ENCODE results near the gene KPNB1.

The KPNB1 gene

DNA sequence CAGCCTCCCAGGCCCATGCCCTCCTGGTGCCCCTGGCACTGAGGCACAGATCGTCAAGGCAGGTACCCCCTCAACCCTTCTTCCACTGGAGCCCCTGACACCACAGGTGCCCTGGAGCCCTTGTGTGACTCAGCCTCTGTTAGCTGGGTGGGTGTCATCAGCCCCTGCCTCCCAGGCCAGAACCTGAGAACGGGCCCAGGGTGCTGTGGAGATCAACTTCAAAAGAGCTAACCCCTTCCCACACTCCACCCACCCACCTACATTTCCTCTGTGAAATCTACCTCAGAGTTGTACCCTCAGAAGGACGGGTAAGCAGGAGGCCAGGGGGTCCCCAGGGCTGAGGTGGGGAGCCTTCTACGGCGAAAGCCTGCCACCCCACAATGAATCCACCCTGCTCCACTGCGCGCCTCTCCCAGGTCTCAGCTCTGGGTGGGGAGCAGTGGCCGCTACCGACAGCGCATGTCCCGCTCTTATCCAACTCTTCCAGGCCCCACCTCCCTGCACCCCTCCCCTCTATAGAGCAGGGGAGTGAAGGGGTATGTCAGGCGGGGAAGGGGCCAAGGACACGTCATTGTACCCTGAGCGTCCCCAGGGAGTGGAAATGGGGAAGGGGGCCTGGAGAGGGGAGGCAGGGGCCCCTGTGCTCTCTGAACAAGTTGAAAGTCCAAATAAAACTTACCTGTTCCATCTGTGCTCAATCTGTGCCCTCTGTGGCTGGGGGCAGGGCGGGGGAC, 61.8 kb downstream of the KPNB1 start:
- DNase-seq (ENCODE audit: low read depth), result no peak

DNA sequence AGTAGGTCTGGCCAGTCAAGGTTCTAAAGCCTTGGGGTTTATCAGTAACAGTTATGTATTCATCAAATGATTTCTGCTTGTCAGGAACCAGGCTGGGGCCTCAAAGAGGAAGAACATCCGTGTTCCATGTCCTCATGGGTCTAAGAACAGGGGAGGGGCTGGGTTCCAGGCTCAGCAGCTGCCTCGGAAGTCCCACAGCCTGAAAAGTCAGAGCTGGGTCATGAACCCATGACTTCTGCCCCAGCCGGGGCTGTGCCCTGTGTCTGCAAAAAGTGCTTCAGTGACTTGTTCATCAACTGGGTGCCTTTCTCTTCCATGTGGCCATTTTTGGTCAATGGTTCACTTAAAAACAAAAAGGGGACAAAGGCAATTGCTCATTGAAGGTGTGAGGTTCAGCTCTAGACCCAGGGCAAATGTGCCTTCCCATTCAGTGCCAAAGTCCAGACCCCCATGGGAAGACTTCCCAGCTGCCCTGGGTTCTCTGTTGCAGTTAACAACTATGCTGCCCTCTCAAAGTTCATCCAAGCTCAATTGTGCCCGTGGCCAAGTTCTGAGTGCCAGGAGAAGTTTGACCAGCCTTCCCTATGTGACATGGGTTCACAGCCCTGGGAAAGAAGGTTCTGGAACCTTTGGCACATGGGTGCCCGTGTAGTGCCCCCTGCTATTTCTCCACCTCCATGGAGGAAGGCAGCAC, 62.8 kb downstream of the KPNB1 start:
- no peak for DNase-seq (ENCODE audit: low read depth)

DNA sequence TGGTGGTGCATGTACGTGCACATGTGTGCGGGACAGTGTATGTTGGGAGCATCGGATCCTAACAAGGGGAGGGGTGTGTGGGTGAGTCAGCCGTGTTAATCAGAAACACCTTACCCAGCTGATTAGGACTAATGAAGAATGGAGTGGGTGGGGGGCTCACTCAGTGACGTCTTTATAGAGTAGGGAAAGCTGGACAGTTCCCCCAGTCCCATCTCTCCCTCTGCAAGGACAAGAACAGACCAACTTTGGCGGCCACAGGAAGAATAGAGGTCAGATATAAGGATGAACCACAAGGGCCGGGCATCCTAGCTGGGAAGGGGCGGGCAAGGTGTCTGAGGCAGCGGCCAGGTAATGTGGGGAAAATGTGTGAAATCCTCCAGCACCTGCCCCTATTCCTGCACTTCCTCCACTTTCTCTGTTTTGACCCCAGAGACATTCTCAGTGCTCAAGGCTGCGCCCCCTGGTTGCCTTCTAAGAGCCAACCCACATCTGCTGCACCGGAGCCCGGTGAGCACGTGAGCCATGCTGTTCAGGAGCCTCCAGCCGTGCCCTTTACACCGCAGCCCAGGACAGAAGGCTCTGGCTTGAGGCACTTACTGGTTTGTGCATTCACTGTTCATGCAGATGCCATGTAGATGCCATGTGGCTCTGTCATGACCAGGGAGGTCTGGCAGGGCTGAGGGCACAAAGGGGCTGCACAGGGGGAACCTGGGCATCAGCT, 64.4 kb downstream of the KPNB1 start:
- no peak for DNase-seq (ENCODE audit: low read depth)

- DNase-seq (ENCODE audit: low read depth), result no peak
These were observed 65.2 kb downstream of the KPNB1 start for GRCh38 chr17:47714773-47715396.

DNA sequence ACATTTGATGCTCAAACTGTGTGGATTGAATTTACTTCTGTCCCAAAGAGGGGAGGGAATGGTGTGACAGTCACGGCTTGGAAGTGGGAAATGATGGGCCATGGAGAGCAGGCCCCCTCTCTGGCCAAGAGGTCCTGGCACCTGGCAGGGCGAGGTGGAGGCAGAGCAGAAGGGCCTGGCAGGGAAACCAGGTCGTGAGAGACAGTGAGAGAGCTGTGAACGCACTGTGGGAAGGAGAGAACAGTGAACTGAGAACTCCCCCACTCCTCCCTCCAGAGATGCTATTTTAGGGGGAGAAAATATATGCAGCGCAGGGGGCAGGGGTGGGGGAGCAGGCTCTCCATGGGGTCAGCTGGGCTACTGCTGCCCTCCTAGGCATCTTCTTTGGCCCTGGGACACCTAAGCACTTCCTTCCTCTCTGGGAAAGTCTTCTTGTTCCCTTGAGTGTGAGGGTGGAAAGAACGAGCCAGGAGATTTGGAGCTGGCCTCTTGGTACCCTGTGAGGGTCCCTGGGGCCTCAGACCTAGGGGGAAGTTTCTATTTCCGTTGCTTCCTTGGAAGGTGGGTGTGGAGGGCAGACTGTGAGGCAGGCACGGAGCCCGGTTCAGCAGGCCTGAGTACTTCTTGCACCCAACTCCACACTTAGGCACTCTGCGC, 66.1 kb downstream of the KPNB1 start:
- no peak for DNase-seq (ENCODE audit: low read depth)

DNA sequence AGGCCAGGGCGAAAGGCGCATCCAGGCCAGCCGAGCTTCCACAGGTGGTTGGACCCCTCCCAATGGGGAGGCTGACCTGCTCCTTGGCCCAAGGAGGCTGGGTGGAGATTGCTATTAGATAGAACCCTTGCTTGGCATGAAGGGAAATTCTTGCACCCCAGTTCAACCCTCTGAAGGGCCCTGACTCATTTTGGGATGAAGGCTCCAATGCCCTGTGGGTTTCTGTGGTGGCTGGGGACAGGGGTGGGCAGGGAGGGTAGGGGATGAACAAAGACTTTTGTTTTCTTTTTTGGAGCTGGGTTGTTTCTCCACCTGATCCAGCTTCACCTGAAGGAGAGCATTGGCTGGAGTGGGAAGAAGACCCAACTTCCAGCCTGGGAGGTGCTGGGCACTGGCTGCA, 66.7 kb downstream of the KPNB1 start:
- no peak for DNase-seq (ENCODE audit: low read depth)

GRCh38 chr17:47717261-47717697, 67.6 kb downstream of the KPNB1 start:
- no peak for DNase-seq (ENCODE audit: low read depth)

DNA sequence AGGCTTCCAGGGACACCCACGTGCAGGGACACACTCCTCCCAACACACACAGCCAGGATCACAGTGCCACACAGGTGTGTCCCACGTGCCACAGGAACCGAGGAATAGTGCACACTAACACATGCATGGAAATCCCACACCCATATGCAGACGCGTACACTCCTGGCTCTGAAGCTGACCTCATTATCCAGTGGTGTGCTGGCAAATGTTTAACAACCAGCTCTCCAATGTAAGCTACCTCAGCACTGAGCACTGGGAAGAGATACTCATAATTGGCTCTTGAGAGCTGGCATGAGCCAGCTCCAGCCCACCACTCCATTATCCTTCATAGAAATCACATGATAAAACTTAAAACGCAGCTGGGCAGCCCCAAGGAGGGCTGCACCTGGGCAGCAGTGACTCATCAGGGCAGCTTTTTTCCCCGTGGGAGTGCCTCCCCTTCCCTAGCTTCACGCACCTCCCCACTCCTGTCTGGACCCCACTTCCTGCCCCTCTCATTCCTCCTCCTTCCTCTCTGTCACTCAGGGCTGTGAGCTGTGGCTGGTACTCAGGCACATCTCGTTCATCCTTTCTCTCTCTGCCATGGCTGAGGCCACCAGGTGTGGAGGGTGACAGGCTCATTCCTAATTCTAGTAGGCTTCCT, 68.4 kb downstream of the KPNB1 start:
- DNase-seq (ENCODE audit: low read depth), result no peak

DNA sequence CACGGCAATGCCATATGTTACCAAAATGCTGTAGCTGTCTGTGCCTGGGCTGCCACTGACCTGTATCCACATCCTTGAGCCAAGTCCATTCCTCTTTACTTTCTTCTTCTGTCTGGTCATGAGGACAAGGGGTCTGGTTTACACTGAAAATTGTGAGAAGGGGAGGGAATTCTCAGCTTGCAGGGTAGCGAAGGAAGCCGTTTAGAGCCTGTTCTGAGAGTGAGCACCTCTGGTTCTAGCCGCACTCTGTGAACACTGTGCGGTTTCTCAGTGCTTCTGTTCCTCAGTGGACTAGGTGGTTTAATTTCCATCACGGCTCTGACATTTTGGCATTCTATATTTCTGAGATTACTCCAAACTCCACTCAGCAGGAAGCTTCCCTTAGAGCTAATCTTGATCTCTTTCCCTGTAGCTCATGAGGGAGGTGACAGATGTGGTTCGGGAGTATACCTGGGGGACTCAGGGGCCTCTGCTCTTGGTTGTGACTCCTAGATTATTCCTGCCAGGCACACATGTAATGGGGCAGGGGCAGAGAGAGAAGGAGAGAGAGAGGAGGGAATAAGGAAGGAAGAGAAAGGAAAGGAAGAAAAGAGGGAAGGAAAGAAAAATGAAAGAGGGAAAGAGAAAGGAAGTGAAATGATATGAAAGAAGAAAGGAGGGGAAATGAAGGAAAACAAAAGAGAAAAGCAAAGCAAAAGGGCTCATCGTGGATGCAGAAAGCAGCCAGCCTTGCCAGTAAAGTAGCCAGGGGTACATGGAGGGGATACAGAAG, 69.1 kb downstream of the KPNB1 start:
- no peak for DNase-seq (ENCODE audit: low read depth)

- peak; percentile 61 for DNase-seq (ENCODE audit: low read depth)
These were observed 69.9 kb downstream of the KPNB1 start for GRCh38 chr17:47719411-47720152.

GRCh38 chr17:47720196-47720595, 70.5 kb downstream of the KPNB1 start:
- DNase-seq (ENCODE audit: low read depth), result no peak

DNA sequence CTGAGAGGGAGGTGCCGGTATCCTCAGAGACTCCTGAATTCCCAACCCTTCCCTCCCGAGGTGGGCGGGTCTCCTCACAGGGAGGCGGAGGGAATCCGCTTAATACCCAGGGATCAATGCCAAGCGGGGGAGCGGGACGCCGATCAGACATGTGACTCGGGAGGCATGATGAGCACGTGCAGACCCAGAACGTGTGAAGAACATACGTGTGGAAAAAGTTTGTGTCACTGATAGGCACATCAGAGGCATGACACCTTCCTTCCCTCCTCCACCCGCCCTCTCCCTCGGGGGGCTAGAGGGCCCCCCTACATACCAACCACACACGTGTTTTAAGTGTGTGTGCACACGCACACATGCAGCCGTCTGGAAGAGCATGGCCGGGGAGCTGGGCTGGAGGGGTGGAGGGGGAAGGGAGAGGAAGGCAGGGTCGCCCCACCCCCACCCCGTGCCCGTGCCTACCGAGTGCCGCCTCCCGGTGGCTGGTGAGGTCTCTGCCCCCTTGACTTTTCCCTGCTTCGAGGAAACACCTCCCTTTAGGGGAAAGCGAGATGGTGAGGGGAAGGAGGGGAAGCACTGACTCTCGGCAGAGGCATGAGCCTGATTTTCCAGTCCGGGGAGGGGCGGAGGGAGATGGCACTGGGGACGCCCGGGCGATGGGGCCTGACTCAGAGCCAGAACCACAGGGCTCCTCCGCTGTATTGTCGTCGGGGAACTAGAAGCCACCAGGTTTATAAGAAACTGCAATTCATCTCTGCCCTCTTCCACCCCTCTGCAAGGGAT, 71.2 kb downstream of the KPNB1 start:
- peak; percentile 88 for DNase-seq (ENCODE audit: low read depth)

- no peak for DNase-seq (ENCODE audit: low read depth)
These were observed 72.0 kb downstream of the KPNB1 start for GRCh38 chr17:47721725-47722124.

- no peak for DNase-seq (ENCODE audit: low read depth)
These were observed 75.0 kb downstream of the KPNB1 start for GRCh38 chr17:47724705-47725104.

- DNase-seq (ENCODE audit: low read depth), result no peak
These were observed 75.9 kb downstream of the KPNB1 start for GRCh38 chr17:47725446-47726111.

DNA sequence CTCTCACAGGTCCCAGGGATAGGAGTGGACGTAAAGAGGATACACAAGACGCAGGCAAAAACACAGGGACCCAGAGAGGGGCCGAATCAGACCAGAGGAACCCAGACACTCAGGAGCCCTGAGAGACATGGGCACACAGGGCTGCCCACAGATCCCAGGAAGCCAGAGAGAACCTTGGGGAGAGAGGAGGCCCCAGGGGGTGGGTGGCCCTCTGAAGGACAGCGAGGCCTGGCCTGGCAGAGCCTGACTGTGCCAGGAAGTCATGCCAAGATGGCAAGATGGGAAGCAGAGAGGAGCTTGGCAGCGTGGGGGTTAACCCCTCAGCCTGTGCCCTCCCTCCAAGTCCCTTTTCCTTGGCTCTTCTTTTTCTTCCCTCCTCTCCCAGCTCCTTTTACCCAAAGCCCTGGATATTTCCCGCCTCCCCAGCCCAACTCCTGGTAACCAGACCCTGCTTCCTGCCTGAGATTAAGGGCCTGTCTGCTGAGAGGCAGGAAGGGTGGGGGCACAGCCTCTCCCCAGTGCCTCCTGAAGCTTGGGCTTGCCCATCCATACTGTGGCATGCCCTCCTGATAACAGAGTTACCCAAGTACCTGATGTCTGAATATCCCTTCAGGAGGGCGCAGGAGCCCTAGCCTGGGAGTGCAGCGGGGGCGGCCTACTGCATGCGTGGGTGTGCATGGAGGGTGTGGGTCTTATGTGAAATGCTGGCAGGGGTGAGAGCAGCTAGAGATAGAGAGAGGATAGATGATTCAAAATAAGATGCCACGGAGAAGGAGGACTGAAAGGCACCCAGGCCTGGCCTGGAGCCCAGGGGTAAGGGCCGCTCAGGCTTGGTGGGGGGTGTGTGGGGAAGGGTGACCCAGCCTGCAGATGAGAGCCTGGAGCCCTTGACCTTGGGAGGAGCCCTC, 77.3 kb downstream of the KPNB1 start:
- DNase-seq (ENCODE audit: low read depth), result no peak

DNA sequence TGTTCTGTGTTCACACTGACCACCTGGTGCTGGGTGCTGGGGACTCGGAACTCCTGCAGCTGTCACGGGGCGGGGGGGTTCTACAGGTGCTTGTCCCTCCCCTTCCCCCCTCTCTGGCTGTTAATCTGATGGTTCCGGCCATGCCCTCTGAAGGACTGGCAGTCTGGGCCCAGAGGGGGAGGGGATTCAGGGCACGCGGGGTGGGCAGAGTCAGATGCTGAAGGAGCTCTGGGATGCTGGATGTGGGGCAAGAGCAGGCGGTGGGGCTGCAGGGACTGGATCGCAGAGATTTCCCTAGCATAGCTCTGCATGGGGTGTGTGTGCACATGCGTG, 78.0 kb downstream of the KPNB1 start:
- DNase-seq (ENCODE audit: low read depth), result no peak

Measured in stimulated activated CD8-positive, alpha-beta memory T cell treated with anti-CD3 and anti-CD28 coated beads, Interleukin-7, amount 100 ng/mL, for 24 hours (primary cell).